ENCODE data around the gene ZNF385C. TPM values are rescaled to one million over a fixed set of nuclear protein-coding genes. Genes with fewer than 3 reads are reported as not detected.

The ZNF385C gene
- total RNA-seq, 1 experiment from 2014 or later = 1.1 TPM

DNA sequence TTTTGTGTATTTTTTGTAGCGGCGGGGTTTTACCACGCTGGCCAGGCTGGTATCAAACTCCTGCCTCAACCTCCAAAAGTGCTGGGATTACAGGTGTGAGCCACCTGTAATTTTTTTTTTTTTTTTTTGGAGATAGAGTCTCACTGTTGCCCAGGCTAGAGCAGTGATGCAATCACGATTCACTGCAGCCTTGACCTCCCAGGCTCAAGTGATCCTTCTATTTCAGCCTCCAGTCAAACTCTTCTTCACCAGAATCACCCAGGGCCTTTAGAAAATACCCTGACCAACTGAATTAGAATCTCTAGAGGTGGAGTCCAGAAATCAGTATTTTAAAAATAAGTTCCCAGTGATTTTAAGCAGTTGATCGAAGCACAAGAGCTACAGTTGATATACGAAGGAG is 36.9 kb upstream of the ZNF385C start:
- Histone ChIP-seq H3K79me2 (ENCODE audit: insufficient read depth, low read length) (peaks cover 99% of the 10 kb centered on the region), H4K20me1 (ENCODE audit: insufficient read depth) (no peaks in the 10 kb centered on the region), H3K9ac (ENCODE audit: low read length) (no peak overlapping the region), H3K4me2 (ENCODE audit: low read length) (peak overlapping the region; percentile 17; the same call in 1 of the 2 replicates), H3K36me3 (ENCODE audit: control insufficient read depth in 1 of 2, insufficient read depth in 2 of 2, low read length in 2 of 2) (peaks cover 2 to 10% of the 10 kb centered on the region in 2 experiments; a peak in 3 of 4 replicates), H3K4me1 (ENCODE audit: control insufficient read depth in 1 of 2, insufficient read depth in 2 of 2, low read length in 2 of 2) (peaks cover 0 to 11% of the 10 kb centered on the region in 2 experiments; a peak in 2 of 4 replicates), H3K9me2 (ENCODE audit: insufficient read depth) (no peaks in the 10 kb centered on the region), H3K4me3 (replicated peaks in 1 of 2; ENCODE audit: low read depth in 1 of 2, low read length in 2 of 2) (no peak overlapping the region), H3K27ac (ENCODE audit: low read depth, low read length) (no peak overlapping the region), H3K27me3 (ENCODE audit: insufficient read depth, low read length) (no peaks in the 10 kb centered on the region), H2AFZ (ENCODE audit: low read depth, low read length, poor library complexity, severe bottlenecking) (no peak overlapping the region), H3K9me3 (ENCODE audit: control insufficient read depth in 1 of 2, insufficient read depth in 1 of 2, low read depth in 1 of 2, low read length in 2 of 2) (no peaks in the 10 kb centered on the region)
- TF ChIP-seq TCF7L2 (IDR thresholded peaks at IDR 0.05; ENCODE audit: borderline replicate concordance, extremely low read depth, insufficient read depth, insufficient read length) (no peak), EZH2phosphoT487 (IDR thresholded peaks at IDR 0.05; ENCODE audit: borderline replicate concordance) (no peak), MAX (IDR thresholded peaks at IDR 0.05) (no peak), YY1 (IDR thresholded peaks at IDR 0.05; ENCODE audit: extremely low read depth, insufficient replicate concordance, low read depth, low read length) (no peak), ATF3 (IDR thresholded peaks at IDR 0.05) (no peak), SP1 (IDR thresholded peaks at IDR 0.05; ENCODE audit: low read depth) (no peak), POLR2AphosphoS5 (IDR thresholded peaks at IDR 0.05; ENCODE audit: low read depth, low read length) (no peak), ZNF274 (IDR thresholded peaks at IDR 0.05; ENCODE audit: low read depth, low read length) (no peak), EGR1 (IDR thresholded peaks at IDR 0.05; ENCODE audit: low read depth) (no peak), JUND (IDR thresholded peaks at IDR 0.05) (no peak), CBX3 (IDR thresholded peaks at IDR 0.05; ENCODE audit: low read depth) (no peak), ZFX (IDR thresholded peaks at IDR 0.05) (no peak), SRF (IDR thresholded peaks at IDR 0.05; ENCODE audit: low read depth) (no peak)
- TF ChIP-seq, protein P1, sequence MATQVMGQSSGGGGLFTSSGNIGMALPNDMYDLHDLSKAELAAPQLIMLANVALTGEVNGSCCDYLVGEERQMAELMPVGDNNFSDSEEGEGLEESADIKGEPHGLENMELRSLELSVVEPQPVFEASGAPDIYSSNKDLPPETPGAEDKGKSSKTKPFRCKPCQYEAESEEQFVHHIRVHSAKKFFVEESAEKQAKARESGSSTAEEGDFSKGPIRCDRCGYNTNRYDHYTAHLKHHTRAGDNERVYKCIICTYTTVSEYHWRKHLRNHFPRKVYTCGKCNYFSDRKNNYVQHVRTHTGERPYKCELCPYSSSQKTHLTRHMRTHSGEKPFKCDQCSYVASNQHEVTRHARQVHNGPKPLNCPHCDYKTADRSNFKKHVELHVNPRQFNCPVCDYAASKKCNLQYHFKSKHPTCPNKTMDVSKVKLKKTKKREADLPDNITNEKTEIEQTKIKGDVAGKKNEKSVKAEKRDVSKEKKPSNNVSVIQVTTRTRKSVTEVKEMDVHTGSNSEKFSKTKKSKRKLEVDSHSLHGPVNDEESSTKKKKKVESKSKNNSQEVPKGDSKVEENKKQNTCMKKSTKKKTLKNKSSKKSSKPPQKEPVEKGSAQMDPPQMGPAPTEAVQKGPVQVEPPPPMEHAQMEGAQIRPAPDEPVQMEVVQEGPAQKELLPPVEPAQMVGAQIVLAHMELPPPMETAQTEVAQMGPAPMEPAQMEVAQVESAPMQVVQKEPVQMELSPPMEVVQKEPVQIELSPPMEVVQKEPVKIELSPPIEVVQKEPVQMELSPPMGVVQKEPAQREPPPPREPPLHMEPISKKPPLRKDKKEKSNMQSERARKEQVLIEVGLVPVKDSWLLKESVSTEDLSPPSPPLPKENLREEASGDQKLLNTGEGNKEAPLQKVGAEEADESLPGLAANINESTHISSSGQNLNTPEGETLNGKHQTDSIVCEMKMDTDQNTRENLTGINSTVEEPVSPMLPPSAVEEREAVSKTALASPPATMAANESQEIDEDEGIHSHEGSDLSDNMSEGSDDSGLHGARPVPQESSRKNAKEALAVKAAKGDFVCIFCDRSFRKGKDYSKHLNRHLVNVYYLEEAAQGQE (IDR thresholded peaks at IDR 0.05; ENCODE audit: low read depth) = no peak
- ChIA-PET RAD21 (ENCODE audit: low non-redundant PET in 1 of 2, low total read pairs in 2 of 2, uncharacterized antibody in 2 of 2, unreplicated experiment in 2 of 2) (no interaction called here), CTCF (interaction anchor here (0.9 to 1.1 kb wide), 2 partner anchors 107 to 392 kb away, joined by 3 to 4 read pairs; no protein-coding TSS in a partner anchor), POLR2A (no interaction called here)
- BruUV-seq (replicated peaks) = no TSS peak
- DNase-seq (ENCODE audit: low read depth, low spot score) (no peak), ATAC-seq (no peak)
- intact Hi-C loops (cut with micrococcal nuclease) = no loop called here
